Measurements from ENCODE around the gene C6orf62. TPM values are rescaled to one million over a fixed set of nuclear protein-coding genes. Genes with fewer than 3 reads are reported as not detected.
"Not testable (repeated sequence)": the region's sequence is repeated elsewhere in the genome, so short reads cannot be mapped to it uniquely, and the experiment has no call there.

C6orf62 gene
- 37.6 TPM for total RNA-seq
- long read RNA-seq, full-length matches to known transcripts, result 8 of 8 reads
- long read RNA-seq, partial matches to known transcripts, result 0 of 8 reads
- long read RNA-seq, other reads (novel, unspliced or antisense), result 0 of 8 reads

GRCh38 chr6:24719125-24719971 is at the start of gene C6orf62:
Gene C6orf62 (minus strand): TSS chr6:24719154. CDS start chr6:24718668, 486 bp downstream.
- intact Hi-C loops (cut with DNase I), result no loop called here
- ATAC-seq (ENCODE audit: poor library complexity), result no peak
- DNase-seq, result peak; percentile 54

- intact Hi-C loops (cut with DNase I), result loop anchor here (5.0 kb wide), 1 partner anchor 186 kb away; no protein-coding TSS in a partner anchor
- DNase-seq (no peak), ATAC-seq (ENCODE audit: poor library complexity) (no peak)
Observed at GRCh38 chr6:24768361-24768760, 49.4 kb upstream of the C6orf62 start.

- DNase-seq (no peak), ATAC-seq (ENCODE audit: poor library complexity) (peak; percentile 72)
- intact Hi-C loops (cut with DNase I), result loop anchor here (5.0 kb wide), 1 partner anchor 185 kb away; no protein-coding TSS in a partner anchor
Observed at GRCh38 chr6:24766680-24767462, 47.9 kb upstream of the C6orf62 start.

- intact Hi-C loops (cut with DNase I), result loop anchor here (5.0 kb wide), 1 partner anchor 184 kb away; no protein-coding TSS in a partner anchor
- ATAC-seq (ENCODE audit: poor library complexity); DNase-seq: not testable (repeated sequence)
Observed at GRCh38 chr6:24765968-24766367, 47.0 kb upstream of the C6orf62 start.

GRCh38 chr6:24764833-24765828 is 46.2 kb upstream of the C6orf62 start:
- intact Hi-C loops (cut with DNase I), result loop anchor here (5.0 kb wide), 1 partner anchor 183 kb away; no protein-coding TSS in a partner anchor
- not testable (repeated sequence) for DNase-seq; ATAC-seq (ENCODE audit: poor library complexity)

- DNase-seq (no peak), ATAC-seq (ENCODE audit: poor library complexity) (no peak)
- intact Hi-C loops (cut with DNase I), result no loop called here
Observed at GRCh38 chr6:24763578-24763977, 44.6 kb upstream of the C6orf62 start.

GRCh38 chr6:24761851-24762250 is 42.9 kb upstream of the C6orf62 start:
- no peak for ATAC-seq (ENCODE audit: poor library complexity)
- intact Hi-C loops (cut with DNase I), result no loop called here

GRCh38 chr6:24761193-24761835 is 42.4 kb upstream of the C6orf62 start:
- no peak for DNase-seq
- ATAC-seq (ENCODE audit: poor library complexity), result no peak
- intact Hi-C loops (cut with DNase I), result no loop called here

More at GRCh38 chr6:24761851-24762250, 42.9 kb upstream of the C6orf62 start:
- no peak for DNase-seq

- DNase-seq (no peak), ATAC-seq (ENCODE audit: poor library complexity) (no peak)
- intact Hi-C loops (cut with DNase I), result no loop called here
Observed at GRCh38 chr6:24760210-24760609, 41.3 kb upstream of the C6orf62 start.

- intact Hi-C loops (cut with DNase I), result no loop called here
- ATAC-seq (ENCODE audit: poor library complexity), result no peak
- DNase-seq, result no peak
Observed at GRCh38 chr6:24759718-24760117, 40.8 kb upstream of the C6orf62 start.

- intact Hi-C loops (cut with DNase I), result no loop called here
- ATAC-seq (ENCODE audit: poor library complexity), result no peak
- DNase-seq, result no peak
Observed at GRCh38 chr6:24757611-24758010, 38.7 kb upstream of the C6orf62 start.

- DNase-seq (no peak), ATAC-seq (ENCODE audit: poor library complexity) (no peak)
- intact Hi-C loops (cut with DNase I), result no loop called here
Observed at GRCh38 chr6:24755279-24755678, 36.3 kb upstream of the C6orf62 start.

- DNase-seq; ATAC-seq (ENCODE audit: poor library complexity); intact Hi-C loops (cut with DNase I): not testable (repeated sequence)
Observed at GRCh38 chr6:24754378-24754777, 35.4 kb upstream of the C6orf62 start.

GRCh38 chr6:24753545-24753944 is 34.6 kb upstream of the C6orf62 start:
- DNase-seq, result no peak
- no peak for ATAC-seq (ENCODE audit: poor library complexity)
- intact Hi-C loops (cut with DNase I), result no loop called here

- no peak for ATAC-seq (ENCODE audit: poor library complexity)
- intact Hi-C loops (cut with DNase I), result no loop called here
- no peak for DNase-seq
Observed at GRCh38 chr6:24752917-24753492, 34.1 kb upstream of the C6orf62 start.

GRCh38 chr6:24752503-24752902 is 33.5 kb upstream of the C6orf62 start:
- no peak for DNase-seq
- intact Hi-C loops (cut with DNase I), result no loop called here
- no peak for ATAC-seq (ENCODE audit: poor library complexity)

- DNase-seq; intact Hi-C loops (cut with DNase I); ATAC-seq (ENCODE audit: poor library complexity): not testable (repeated sequence)
Observed at GRCh38 chr6:24750878-24751277, 31.9 kb upstream of the C6orf62 start.
